ENCODE measurements around the gene SLC12A5.
A peak's percentile ranks its signal among the peaks of the same experiment; 100 is the strongest.
"Not testable (repeated sequence)": the region's sequence is repeated elsewhere in the genome, so short reads cannot be mapped to it uniquely, and the experiment has no call there.

The SLC12A5 gene

GRCh38 chr20:46077642-46078305, 48.8 kb downstream of the SLC12A5 start:
- no peak for DNase-seq (ENCODE audit: low read depth in 2 of 2)

GRCh38 chr20:46078954-46079353, 49.9 kb downstream of the SLC12A5 start:
- DNase-seq (ENCODE audit: low read depth in 2 of 2): no peak

GRCh38 chr20:46081074-46081473, 52.1 kb downstream of the SLC12A5 start:
- DNase-seq (ENCODE audit: low read depth in 2 of 2): no peak

- no peak for DNase-seq (ENCODE audit: low read depth in 2 of 2)
These were observed 54.1 kb downstream of the SLC12A5 start for GRCh38 chr20:46083101-46083500.

- DNase-seq (ENCODE audit: low read depth in 2 of 2): no peak
These were observed 54.6 kb downstream of the SLC12A5 start for GRCh38 chr20:46083531-46084061.

- no peak for DNase-seq (ENCODE audit: low read depth in 2 of 2)
These were observed 55.8 kb downstream of the SLC12A5 start for GRCh38 chr20:46084805-46085178.

GRCh38 chr20:46085179-46085851, 56.3 kb downstream of the SLC12A5 start:
- DNase-seq (ENCODE audit: low read depth in 2 of 2): no peak

GRCh38 chr20:46087161-46087560, 58.1 kb downstream of the SLC12A5 start:
- no peak for DNase-seq (ENCODE audit: low read depth in 2 of 2)

- no peak for DNase-seq (ENCODE audit: low read depth in 2 of 2)
These were observed 59.6 kb downstream of the SLC12A5 start for GRCh38 chr20:46088409-46089166.

- DNase-seq (ENCODE audit: low read depth in 2 of 2): no peak
These were observed 60.1 kb downstream of the SLC12A5 start for GRCh38 chr20:46089167-46089416.

- DNase-seq (ENCODE audit: low read depth in 2 of 2): peak; percentile 86 to 90
These were observed 60.7 kb downstream of the SLC12A5 start, which contains the start of gene NCOA5 for GRCh38 chr20:46089417-46090388. TSS of gene NCOA5 (minus strand) at chr20:46089962. CDS start at chr20:46079424, 10,538 bp downstream.

GRCh38 chr20:46091622-46092535, 62.9 kb downstream of the SLC12A5 start:
- DNase-seq (ENCODE audit: low read depth in 2 of 2): not testable (repeated sequence)

GRCh38 chr20:46093531-46093930, 64.5 kb downstream of the SLC12A5 start:
- no peak for DNase-seq (ENCODE audit: low read depth in 2 of 2)

- no peak for DNase-seq (ENCODE audit: low read depth in 2 of 2)
These were observed 70.7 kb downstream of the SLC12A5 start for GRCh38 chr20:46099491-46100287.

- not testable (repeated sequence) for DNase-seq (ENCODE audit: low read depth in 2 of 2)
These were observed 71.4 kb downstream of the SLC12A5 start for GRCh38 chr20:46100444-46100843.

- no peak for DNase-seq (ENCODE audit: low read depth in 2 of 2)
These were observed 72.0 kb downstream of the SLC12A5 start for GRCh38 chr20:46100988-46101387.

GRCh38 chr20:46101957-46102356, 72.9 kb downstream of the SLC12A5 start:
- no peak for DNase-seq (ENCODE audit: low read depth in 2 of 2)

- no peak for DNase-seq (ENCODE audit: low read depth in 2 of 2)
These were observed 73.9 kb downstream of the SLC12A5 start for GRCh38 chr20:46102940-46103339.

- DNase-seq (ENCODE audit: low read depth in 2 of 2): no peak
These were observed 75.2 kb downstream of the SLC12A5 start for GRCh38 chr20:46104262-46104661.

- no peak for DNase-seq (ENCODE audit: low read depth in 2 of 2)
These were observed 78.0 kb downstream of the SLC12A5 start for GRCh38 chr20:46107061-46107460.

Measured in activated CD4-positive, alpha-beta T cell treated with anti-CD3 and anti-CD28 coated beads for 24 hours (primary cell).